ENCODE measurements around the gene PODXL.

The PODXL gene

DNA sequence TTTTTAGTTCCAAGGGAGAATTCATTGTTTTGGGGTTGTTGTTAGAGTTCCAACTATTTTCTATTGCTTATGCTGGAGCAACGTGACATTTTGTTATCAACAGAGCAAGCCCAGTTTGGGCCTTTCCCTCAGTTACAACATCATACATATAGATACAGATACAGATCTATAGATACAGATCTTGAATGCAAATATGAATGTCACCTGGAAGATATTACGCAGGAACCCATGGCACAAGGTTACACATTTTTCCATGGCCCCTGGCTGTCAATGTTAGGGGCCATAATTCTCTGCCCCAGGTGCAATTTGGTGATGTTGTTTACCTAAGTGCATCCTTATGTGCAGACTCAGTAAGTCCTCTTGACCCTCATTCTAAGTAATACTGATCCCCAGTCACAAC is 3.6 kb upstream of the PODXL start:
- DNase-seq (ENCODE audit: extremely low spot score): no peak
- CTCF ChIA-PET: no interaction called here
- POLR2A ChIA-PET: no interaction called here
- TF ChIP-seq FOXK2 (IDR thresholded peaks at IDR 0.05) (no peak), ZNF384 (IDR thresholded peaks at IDR 0.05) (no peak), ARNT (IDR thresholded peaks at IDR 0.05) (no peak), SP1 (IDR thresholded peaks at IDR 0.05) (no peak), TARDBP (IDR thresholded peaks at IDR 0.05) (no peak), FOXM1 (IDR thresholded peaks at IDR 0.05; ENCODE audit: borderline replicate concordance) (no peak), ELF4 (IDR thresholded peaks at IDR 0.05) (no peak), L3MBTL2 (conservative IDR thresholded peaks at IDR 0.05) (no peak), HDGF (IDR thresholded peaks at IDR 0.05; ENCODE audit: borderline replicate concordance) (no peak), BHLHE40 (IDR thresholded peaks at IDR 0.05; ENCODE audit: borderline replicate concordance) (no peak), NFRKB (IDR thresholded peaks at IDR 0.05) (no peak), FOXA1 (IDR thresholded peaks at IDR 0.05) (no peak), SUZ12 (IDR thresholded peaks at IDR 0.05) (no peak), CTBP1 (IDR thresholded peaks at IDR 0.05; ENCODE audit: borderline replicate concordance) (no peak)
- TF ChIP-seq, protein P1, sequence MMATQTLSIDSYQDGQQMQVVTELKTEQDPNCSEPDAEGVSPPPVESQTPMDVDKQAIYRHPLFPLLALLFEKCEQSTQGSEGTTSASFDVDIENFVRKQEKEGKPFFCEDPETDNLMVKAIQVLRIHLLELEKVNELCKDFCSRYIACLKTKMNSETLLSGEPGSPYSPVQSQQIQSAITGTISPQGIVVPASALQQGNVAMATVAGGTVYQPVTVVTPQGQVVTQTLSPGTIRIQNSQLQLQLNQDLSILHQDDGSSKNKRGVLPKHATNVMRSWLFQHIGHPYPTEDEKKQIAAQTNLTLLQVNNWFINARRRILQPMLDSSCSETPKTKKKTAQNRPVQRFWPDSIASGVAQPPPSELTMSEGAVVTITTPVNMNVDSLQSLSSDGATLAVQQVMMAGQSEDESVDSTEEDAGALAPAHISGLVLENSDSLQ (IDR thresholded peaks at IDR 0.05): no peak

DNA sequence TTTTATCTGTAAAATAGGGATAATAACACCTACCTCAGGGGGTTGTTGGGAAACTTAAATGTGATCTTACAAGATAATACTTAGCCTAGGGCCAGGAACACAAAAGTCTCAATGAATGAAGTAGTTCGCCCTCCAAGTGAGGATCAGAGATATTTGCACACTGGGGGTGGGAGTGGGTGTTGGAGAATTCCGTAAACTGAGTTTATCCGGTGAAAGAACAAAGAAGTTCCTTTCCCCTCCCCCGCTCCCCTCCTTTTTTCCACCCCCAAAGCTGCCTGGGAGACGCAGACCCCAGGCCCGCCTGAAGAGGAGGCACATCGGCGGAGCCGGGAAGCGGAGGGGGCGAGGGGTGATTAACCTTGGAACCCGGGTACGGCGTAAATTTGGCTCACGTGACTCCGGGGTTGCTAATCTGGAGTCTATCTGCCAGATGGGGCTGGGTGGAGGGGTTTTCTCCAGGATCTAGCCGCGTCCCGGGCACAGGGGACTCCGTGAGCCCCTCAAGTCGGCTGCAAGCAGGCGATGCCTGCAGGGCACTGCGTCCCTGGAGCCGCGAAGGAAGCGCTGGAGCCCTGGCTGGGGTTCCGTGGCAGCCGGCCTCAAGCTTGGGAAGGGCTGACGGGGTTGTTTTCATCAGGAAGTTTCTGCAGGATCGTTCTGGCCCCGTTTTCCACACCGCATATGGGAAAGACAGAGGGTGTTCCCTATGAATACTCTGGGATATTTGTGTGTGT is 1.4 kb upstream of the PODXL start:
- ChIA-PET POLR2A (no interaction called here), CTCF (interaction anchor here (0.6 to 2.8 kb wide), 3 partner anchors 11 to 146 kb away, joined by 4 to 10 read pairs (median 4); no protein-coding TSS in a partner anchor)
- no peak for TF ChIP-seq FOXK2 (IDR thresholded peaks at IDR 0.05)
- TF ChIP-seq CTBP1 (IDR thresholded peaks at IDR 0.05; ENCODE audit: borderline replicate concordance): no peak
- no peak for TF ChIP-seq SP1 (IDR thresholded peaks at IDR 0.05)
- no peak for TF ChIP-seq ZNF384 (IDR thresholded peaks at IDR 0.05)
- TF ChIP-seq TARDBP (IDR thresholded peaks at IDR 0.05): no peak
- no peak for TF ChIP-seq SUZ12 (IDR thresholded peaks at IDR 0.05)
- TF ChIP-seq FOXM1 (IDR thresholded peaks at IDR 0.05; ENCODE audit: borderline replicate concordance): no peak
- TF ChIP-seq ELF4 (IDR thresholded peaks at IDR 0.05): no peak
- TF ChIP-seq LEF1 (IDR thresholded peaks at IDR 0.05; ENCODE audit: borderline replicate concordance): no peak
- TF ChIP-seq, protein P1 (IDR thresholded peaks at IDR 0.05): no peak
- TF ChIP-seq BHLHE40 (IDR thresholded peaks at IDR 0.05; ENCODE audit: borderline replicate concordance): no peak
- no peak for TF ChIP-seq HDGF (IDR thresholded peaks at IDR 0.05; ENCODE audit: borderline replicate concordance)
- TF ChIP-seq FOXA1 (IDR thresholded peaks at IDR 0.05): no peak
- TF ChIP-seq L3MBTL2 (conservative IDR thresholded peaks at IDR 0.05): no peak
- TF ChIP-seq NFRKB (IDR thresholded peaks at IDR 0.05): no peak
- no peak for TF ChIP-seq ARNT (IDR thresholded peaks at IDR 0.05)
- DNase-seq (ENCODE audit: extremely low spot score): peak; percentile 36

DNA sequence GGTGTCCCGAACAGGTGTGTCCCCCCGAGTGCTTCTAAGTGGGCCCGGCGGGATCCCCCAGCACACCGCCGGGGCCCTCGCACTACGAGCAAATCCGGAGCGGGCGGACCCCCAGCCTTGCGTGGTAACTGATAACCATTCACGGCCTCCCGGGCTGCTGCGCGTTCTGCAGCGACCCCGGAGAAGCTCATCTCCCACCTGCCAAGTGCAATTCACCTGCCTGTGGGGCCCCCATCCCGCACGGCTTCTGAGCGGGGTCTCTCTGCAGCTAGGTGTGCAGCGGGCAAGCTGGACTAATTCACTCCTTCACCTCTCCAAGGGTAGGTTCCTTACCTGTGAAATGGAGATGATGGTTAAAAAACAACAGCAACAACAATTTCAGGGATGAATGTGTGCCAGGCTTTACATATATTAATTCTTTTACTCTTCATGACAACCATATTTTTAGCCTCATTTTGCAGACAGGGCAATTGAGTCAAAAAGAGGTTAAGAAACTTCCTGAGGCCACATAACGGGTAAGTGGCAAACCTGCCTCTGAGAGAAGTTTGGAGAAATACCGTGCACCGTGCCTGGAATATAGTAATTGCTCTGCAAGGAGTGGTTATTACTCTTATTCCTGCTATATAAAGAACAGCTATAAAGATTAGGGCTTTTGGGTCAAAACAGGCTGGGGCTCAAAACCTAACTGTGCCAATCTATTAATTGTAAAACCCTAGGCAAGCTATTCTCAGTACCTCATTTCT is 652 bp upstream of the PODXL start:
- DNase-seq (ENCODE audit: extremely low spot score): no peak
- TF ChIP-seq CTBP1 (IDR thresholded peaks at IDR 0.05; ENCODE audit: borderline replicate concordance): no peak
- no peak for TF ChIP-seq FOXM1 (IDR thresholded peaks at IDR 0.05; ENCODE audit: borderline replicate concordance)
- TF ChIP-seq SUZ12 (IDR thresholded peaks at IDR 0.05): no peak
- no peak for TF ChIP-seq BHLHE40 (IDR thresholded peaks at IDR 0.05; ENCODE audit: borderline replicate concordance)
- TF ChIP-seq, protein P1 (IDR thresholded peaks at IDR 0.05): no peak
- TF ChIP-seq ELF4 (IDR thresholded peaks at IDR 0.05): no peak
- no peak for TF ChIP-seq L3MBTL2 (conservative IDR thresholded peaks at IDR 0.05)
- no peak for TF ChIP-seq SP1 (IDR thresholded peaks at IDR 0.05)
- no peak for TF ChIP-seq LEF1 (IDR thresholded peaks at IDR 0.05; ENCODE audit: borderline replicate concordance)
- no peak for TF ChIP-seq TARDBP (IDR thresholded peaks at IDR 0.05)
- TF ChIP-seq ARNT (IDR thresholded peaks at IDR 0.05): no peak
- TF ChIP-seq NFRKB (IDR thresholded peaks at IDR 0.05): no peak
- TF ChIP-seq FOXA1 (IDR thresholded peaks at IDR 0.05): no peak
- TF ChIP-seq FOXK2 (IDR thresholded peaks at IDR 0.05): no peak
- TF ChIP-seq ZNF384 (IDR thresholded peaks at IDR 0.05): no peak
- TF ChIP-seq HDGF (IDR thresholded peaks at IDR 0.05; ENCODE audit: borderline replicate concordance): no peak
- POLR2A ChIA-PET: no interaction called here
- CTCF ChIA-PET: interaction anchor here (0.6 to 2.8 kb wide), 2 partner anchors 10 to 146 kb away, joined by 4 to 10 read pairs; no protein-coding TSS in a partner anchor

DNA sequence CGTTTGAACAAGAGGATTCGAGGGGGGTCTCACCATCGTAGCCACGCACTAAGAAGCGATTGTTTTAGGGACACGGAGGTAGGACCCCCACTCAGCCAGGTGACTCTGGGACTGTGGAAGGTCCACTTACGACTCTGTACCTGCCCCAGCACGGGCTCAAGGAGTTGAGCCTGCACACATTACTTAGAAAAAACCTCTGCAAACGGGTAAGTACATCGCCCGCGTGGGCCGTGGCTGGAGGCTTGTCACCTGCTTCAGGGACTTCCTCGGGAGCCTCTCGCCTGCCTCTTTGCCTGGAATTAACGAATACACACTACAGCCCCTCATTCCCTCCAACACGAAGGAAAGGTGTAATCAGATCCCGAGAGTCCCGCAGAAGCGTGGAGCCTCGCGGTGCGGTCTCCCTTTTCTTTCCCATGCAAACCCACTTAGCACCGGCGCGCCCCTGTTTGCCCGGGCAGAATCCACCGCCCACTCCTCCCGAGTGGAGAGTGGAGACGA is 826 bp downstream of the PODXL start:
- no peak for DNase-seq (ENCODE audit: extremely low spot score)
- TF ChIP-seq FOXA1 (IDR thresholded peaks at IDR 0.05): no peak
- TF ChIP-seq, protein P1 (IDR thresholded peaks at IDR 0.05): no peak
- TF ChIP-seq CTBP1 (IDR thresholded peaks at IDR 0.05; ENCODE audit: borderline replicate concordance): no peak
- TF ChIP-seq BHLHE40 (IDR thresholded peaks at IDR 0.05; ENCODE audit: borderline replicate concordance): no peak
- TF ChIP-seq TARDBP (IDR thresholded peaks at IDR 0.05): no peak
- TF ChIP-seq SP1 (IDR thresholded peaks at IDR 0.05): no peak
- no peak for TF ChIP-seq LEF1 (IDR thresholded peaks at IDR 0.05; ENCODE audit: borderline replicate concordance)
- no peak for TF ChIP-seq FOXK2 (IDR thresholded peaks at IDR 0.05)
- TF ChIP-seq L3MBTL2 (conservative IDR thresholded peaks at IDR 0.05): no peak
- no peak for TF ChIP-seq ARNT (IDR thresholded peaks at IDR 0.05)
- TF ChIP-seq SUZ12 (IDR thresholded peaks at IDR 0.05): no peak
- no peak for TF ChIP-seq NFRKB (IDR thresholded peaks at IDR 0.05)
- TF ChIP-seq HDGF (IDR thresholded peaks at IDR 0.05; ENCODE audit: borderline replicate concordance): no peak
- TF ChIP-seq FOXM1 (IDR thresholded peaks at IDR 0.05; ENCODE audit: borderline replicate concordance): no peak
- TF ChIP-seq ELF4 (IDR thresholded peaks at IDR 0.05): no peak
- TF ChIP-seq ZNF384 (IDR thresholded peaks at IDR 0.05): no peak
- ChIA-PET POLR2A (no interaction called here), CTCF (no interaction called here)
